ENCODE results near the gene PDP2. TPM values are rescaled to one million over a fixed set of nuclear protein-coding genes. Genes with fewer than 3 reads are reported as not detected.

Gene PDP2
- total and polyA plus RNA-seq, 12 donors, result 1.2 to 5.7 (median 3.5) TPM

GRCh38 chr16:66936462-66936861, 56.1 kb downstream of the PDP2 start:
- ATAC-seq (peak in 3 of 8 donors; percentile 13 to 33 (median 22)), DNase-seq (no peak)
- peaks cover 0 to 65% (median 21%) of the 10 kb centered on the region in 9 donors for H3K36me3 ChIP-seq
- 58 to 70% methylated on average over 6 of the region's 6 CpGs for WGBS, 2 donors
- intact Hi-C loops (cut with DNase I), result no loop called here
- H3K4me3 ChIP-seq, result peak overlapping the region in 8 of 10 donors; percentile 62 to 99 (median 91)
- peaks cover 21 to 57% (median 42%) of the 10 kb centered on the region in 9 donors for H3K4me1 ChIP-seq
- H3K27me3 ChIP-seq, result no peaks in the 10 kb centered on the region
- no peak for TF ChIP-seq CTCF (IDR thresholded peaks at IDR 0.05)
- peak overlapping the region; percentile 39 to 99 (median 95) for H3K27ac ChIP-seq
- no peaks in the 10 kb centered on the region for H3K9me3 ChIP-seq

DNA sequence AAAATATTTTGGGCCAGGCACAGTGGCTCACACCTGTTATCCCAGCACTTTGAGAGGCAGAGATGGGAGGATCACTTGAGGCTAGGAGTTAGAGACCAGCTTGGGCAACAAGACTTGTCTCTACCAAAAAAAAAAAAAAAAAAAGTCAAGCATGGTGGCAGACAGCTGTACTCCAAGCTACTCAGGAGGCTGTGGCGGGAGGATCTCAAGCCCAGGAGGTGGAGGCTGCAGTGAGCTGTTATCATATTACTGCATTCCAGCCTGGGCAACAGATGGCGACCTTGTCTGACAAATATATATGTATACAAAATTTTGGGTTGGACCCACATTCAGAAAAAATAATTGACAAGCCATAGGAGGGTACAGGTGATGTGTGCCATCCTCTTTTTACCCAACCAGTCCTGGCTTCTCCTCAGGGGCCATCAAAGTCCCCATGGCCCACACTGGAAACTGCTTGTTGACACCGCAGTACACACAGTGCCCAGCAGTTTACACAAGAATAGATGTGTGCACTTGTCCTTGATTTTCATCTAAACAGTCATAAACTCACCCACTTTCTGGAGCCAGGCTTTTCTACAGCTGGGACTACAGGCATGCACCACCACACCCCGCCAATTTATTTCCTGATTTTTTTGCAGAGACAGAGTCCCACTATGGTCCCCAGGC, 56.7 kb downstream of the PDP2 start:
- no peak for TF ChIP-seq CTCF (IDR thresholded peaks at IDR 0.05)
- H3K36me3 ChIP-seq, result peaks cover 3 to 65% (median 26%) of the 10 kb centered on the region in 9 donors
- ATAC-seq (no peak), DNase-seq (peak in 1 of 2 donors; percentile 1)
- peak overlapping the region in 9 of 10 donors; percentile 85 to 99 (median 96) for H3K27ac ChIP-seq
- peaks cover 21 to 57% (median 42%) of the 10 kb centered on the region in 9 donors for H3K4me1 ChIP-seq
- peak overlapping the region in 6 of 10 donors; percentile 11 to 99 (median 83) for H3K4me3 ChIP-seq
- 84 to 93% methylated on average over 4 of the region's 4 CpGs for WGBS, 2 donors
- intact Hi-C loops (cut with DNase I), result no loop called here
- no peaks in the 10 kb centered on the region for H3K27me3 ChIP-seq
- H3K9me3 ChIP-seq, result no peaks in the 10 kb centered on the region

DNA sequence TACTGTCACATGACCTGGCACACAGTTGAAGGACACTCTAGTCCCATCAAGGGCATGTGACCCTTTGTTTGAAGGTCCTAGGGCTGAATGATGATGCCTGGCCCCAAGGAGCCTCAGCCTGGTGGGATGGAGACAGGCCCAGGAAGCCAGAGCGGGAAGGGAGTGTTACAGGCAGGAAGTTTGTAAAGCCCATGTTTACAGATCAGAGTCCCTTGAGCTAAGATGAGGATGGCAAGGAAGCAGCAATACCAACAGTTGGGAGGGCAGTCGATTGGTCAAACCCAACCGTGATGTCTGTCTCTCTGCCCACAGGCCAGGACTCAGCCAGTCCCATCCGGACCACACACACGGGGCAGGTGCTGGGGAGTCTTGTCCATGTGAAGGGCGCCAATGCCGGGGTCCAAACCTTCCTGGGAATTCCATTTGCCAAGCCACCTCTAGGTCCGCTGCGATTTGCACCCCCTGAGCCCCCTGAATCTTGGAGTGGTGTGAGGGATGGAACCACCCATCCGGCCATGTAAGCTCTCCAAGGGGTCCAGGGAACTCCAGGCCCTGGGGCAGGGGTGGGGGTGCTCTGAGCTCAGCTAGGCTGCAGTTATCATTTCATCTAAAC, 57.5 kb downstream of the PDP2 start:
- WGBS, 2 donors, result 92 to 95% methylated on average over 10 of the region's 10 CpGs
- intact Hi-C loops (cut with DNase I), result no loop called here
- H3K27me3 ChIP-seq, result no peaks in the 10 kb centered on the region
- no peak for TF ChIP-seq CTCF (IDR thresholded peaks at IDR 0.05)
- H3K9me3 ChIP-seq, result no peaks in the 10 kb centered on the region
- H3K36me3 ChIP-seq, result peaks cover 3 to 67% (median 34%) of the 10 kb centered on the region in 9 donors
- no peak for ATAC-seq
- DNase-seq, result no peak
- peak overlapping the region in 3 of 10 donors; percentile 91 to 96 (median 92) for H3K27ac ChIP-seq
- no peak overlapping the region for H3K4me3 ChIP-seq
- H3K4me1 ChIP-seq, result peaks cover 20 to 51% (median 39%) of the 10 kb centered on the region in 9 donors

DNA sequence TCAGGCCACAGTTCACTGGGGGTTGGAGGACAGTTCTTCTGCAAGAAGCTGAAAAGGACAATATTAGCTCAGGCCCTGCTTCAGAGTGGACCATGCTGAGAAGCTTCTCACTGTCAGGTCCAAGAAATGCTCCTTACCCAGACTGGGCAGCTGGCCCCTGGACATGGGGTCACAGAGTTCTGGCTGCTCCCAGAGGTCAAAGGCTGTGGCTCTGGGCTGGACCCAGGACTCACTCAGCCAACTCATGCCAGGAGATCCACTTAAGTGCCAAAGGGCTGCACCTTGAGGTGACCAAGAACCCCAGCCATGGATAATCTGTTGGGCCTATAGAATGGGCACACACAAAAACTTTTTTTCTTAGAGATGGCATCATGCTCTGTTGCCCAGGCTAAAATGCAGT, 59.1 kb downstream of the PDP2 start:
- DNase-seq (no peak), ATAC-seq (no peak)
- H3K27me3 ChIP-seq, result no peaks in the 10 kb centered on the region
- intact Hi-C loops (cut with DNase I), result no loop called here
- H3K27ac ChIP-seq, result no peak overlapping the region
- H3K9me3 ChIP-seq, result no peaks in the 10 kb centered on the region
- peaks cover 3 to 81% (median 37%) of the 10 kb centered on the region in 9 donors for H3K36me3 ChIP-seq
- H3K4me1 ChIP-seq, result peaks cover 13 to 41% (median 28%) of the 10 kb centered on the region in 9 donors
- no peak for TF ChIP-seq CTCF (IDR thresholded peaks at IDR 0.05)
- no peak overlapping the region for H3K4me3 ChIP-seq

Data from heart right ventricle (tissue), 16 donors.